Measurements from ENCODE around the gene FAM13A. TPM values are rescaled to one million over a fixed set of nuclear protein-coding genes. Genes with fewer than 3 reads are reported as not detected.

Gene FAM13A
- total RNA-seq, 1 donor from 2014 or later = 33.4 TPM

DNA sequence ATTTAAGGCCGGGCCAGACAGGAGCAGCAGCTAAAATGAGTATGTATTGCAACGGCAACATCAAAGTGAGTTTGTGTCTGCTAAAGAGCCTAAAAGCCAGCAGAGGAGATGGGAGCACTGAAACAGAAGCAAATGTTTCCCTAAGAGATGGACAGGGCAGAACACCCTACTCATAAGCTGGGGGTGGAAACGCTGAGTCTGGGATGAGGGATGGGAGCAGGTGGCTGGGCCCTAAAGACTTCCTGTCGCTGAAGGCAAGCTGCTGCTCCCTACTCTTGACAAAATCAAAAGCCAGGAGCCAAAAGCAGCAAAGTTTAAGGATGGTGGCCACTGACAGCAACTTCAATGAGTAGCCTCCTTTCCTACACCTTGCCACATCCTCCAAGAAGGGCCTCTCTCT, 318.8 kb downstream of the FAM13A start:
- H3K27me3 ChIP-seq = no peaks in the 10 kb centered on the region
- H3K27ac ChIP-seq = no peak overlapping the region
- peaks cover 30% of the 10 kb centered on the region for H3K4me1 ChIP-seq
- no peak overlapping the region for H3K4me3 ChIP-seq
- H3K36me3 ChIP-seq = peaks cover 33% of the 10 kb centered on the region
- intact Hi-C loops (cut with DNase I) = no loop called here
- DNase-seq = no peak
- TF ChIP-seq, protein P1, sequence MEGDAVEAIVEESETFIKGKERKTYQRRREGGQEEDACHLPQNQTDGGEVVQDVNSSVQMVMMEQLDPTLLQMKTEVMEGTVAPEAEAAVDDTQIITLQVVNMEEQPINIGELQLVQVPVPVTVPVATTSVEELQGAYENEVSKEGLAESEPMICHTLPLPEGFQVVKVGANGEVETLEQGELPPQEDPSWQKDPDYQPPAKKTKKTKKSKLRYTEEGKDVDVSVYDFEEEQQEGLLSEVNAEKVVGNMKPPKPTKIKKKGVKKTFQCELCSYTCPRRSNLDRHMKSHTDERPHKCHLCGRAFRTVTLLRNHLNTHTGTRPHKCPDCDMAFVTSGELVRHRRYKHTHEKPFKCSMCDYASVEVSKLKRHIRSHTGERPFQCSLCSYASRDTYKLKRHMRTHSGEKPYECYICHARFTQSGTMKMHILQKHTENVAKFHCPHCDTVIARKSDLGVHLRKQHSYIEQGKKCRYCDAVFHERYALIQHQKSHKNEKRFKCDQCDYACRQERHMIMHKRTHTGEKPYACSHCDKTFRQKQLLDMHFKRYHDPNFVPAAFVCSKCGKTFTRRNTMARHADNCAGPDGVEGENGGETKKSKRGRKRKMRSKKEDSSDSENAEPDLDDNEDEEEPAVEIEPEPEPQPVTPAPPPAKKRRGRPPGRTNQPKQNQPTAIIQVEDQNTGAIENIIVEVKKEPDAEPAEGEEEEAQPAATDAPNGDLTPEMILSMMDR (IDR thresholded peaks at IDR 0.05) = no peak
- no peak for ATAC-seq
- no peaks in the 10 kb centered on the region for H3K9me3 ChIP-seq

- peaks cover 30% of the 10 kb centered on the region for H3K4me1 ChIP-seq
- intact Hi-C loops (cut with DNase I) = no loop called here
- peaks cover 30% of the 10 kb centered on the region for H3K36me3 ChIP-seq
- TF ChIP-seq, protein P1 (IDR thresholded peaks at IDR 0.05) = no peak
- no peaks in the 10 kb centered on the region for H3K27me3 ChIP-seq
- DNase-seq (no peak), ATAC-seq (peak; percentile 78)
- peak overlapping the region; percentile 13 for H3K27ac ChIP-seq
- H3K4me3 ChIP-seq = no peak overlapping the region
- no peaks in the 10 kb centered on the region for H3K9me3 ChIP-seq
These were observed 319.6 kb downstream of the FAM13A start for GRCh38 chr4:88737307-88737941.

GRCh38 chr4:88736264-88736663, 320.7 kb downstream of the FAM13A start:
- Histone ChIP-seq H3K27ac (no peak overlapping the region), H3K27me3 (no peaks in the 10 kb centered on the region), H3K4me1 (peaks cover 33% of the 10 kb centered on the region), H3K9me3 (no peaks in the 10 kb centered on the region), H3K4me3 (no peak overlapping the region), H3K36me3 (peaks cover 28% of the 10 kb centered on the region)
- TF ChIP-seq, protein P1 (IDR thresholded peaks at IDR 0.05) = no peak
- DNase-seq (no peak), ATAC-seq (no peak)
- intact Hi-C loops (cut with DNase I) = no loop called here

- no peak for DNase-seq
- Histone ChIP-seq H3K27me3 (no peaks in the 10 kb centered on the region), H3K27ac (no peak overlapping the region), H3K4me3 (no peak overlapping the region), H3K9me3 (no peaks in the 10 kb centered on the region), H3K4me1 (peaks cover 39% of the 10 kb centered on the region), H3K36me3 (peaks cover 33% of the 10 kb centered on the region)
- intact Hi-C loops (cut with DNase I) = no loop called here
- TF ChIP-seq, protein P1 (IDR thresholded peaks at IDR 0.05) = no peak
- no peak for ATAC-seq
These were observed 321.4 kb downstream of the FAM13A start for GRCh38 chr4:88735564-88735963.

- Histone ChIP-seq H3K36me3 (peaks cover 44% of the 10 kb centered on the region), H3K4me1 (peaks cover 39% of the 10 kb centered on the region), H3K27ac (no peak overlapping the region), H3K27me3 (no peaks in the 10 kb centered on the region), H3K9me3 (no peaks in the 10 kb centered on the region), H3K4me3 (no peak overlapping the region)
- DNase-seq = no peak
- TF ChIP-seq, protein P1 (IDR thresholded peaks at IDR 0.05) = no peak
- ATAC-seq = no peak
- intact Hi-C loops (cut with DNase I) = no loop called here
These were observed 322.5 kb downstream of the FAM13A start for GRCh38 chr4:88734403-88734949.

Data from upper lobe of right lung (tissue), 1 donor.